SU-DHL-6 (cell line): ENCODE data around the gene THEM5.
A peak's percentile ranks its signal among the peaks of the same experiment; 100 is the strongest.

ENCODE experiments used
- H2AFZ ChIP-seq: fragments of 200-600 bp; sonication (generic); 2 replicates; pipeline ENCODE4 v1.6.1; 2014; ENCODE audit warnings: low read depth, mild to moderate bottlenecking, moderate library complexity, mixed read lengths, antibody characterized with exemption, low read length; ENCODE audit not compliant: severe bottlenecking
- H3F3A ChIP-seq: fragments of 200-600 bp; shearing (Covaris generic); 2 replicates; pipeline ENCODE4 v1.6.0; 2016; ENCODE audit warnings: antibody characterized with exemption, mild to moderate bottlenecking; ENCODE audit not compliant: insufficient read depth
- H3K27ac ChIP-seq: fragments of 200-600 bp; sonication (generic); 2 replicates; pipeline ENCODE4 v1.5.1; 2016; ENCODE audit warnings: low read depth, mild to moderate bottlenecking, low read length, moderate library complexity, mixed read lengths
- H3K27me3 ChIP-seq: fragments of 200-600 bp; sonication (generic), shearing (Covaris generic); 2 replicates; pipeline ENCODE4 v1.6.0; 2014; ENCODE audit warnings: mild to moderate bottlenecking, low read length
- H3K36me3 ChIP-seq: fragments of 200-600 bp; sonication (generic); 2 replicates; pipeline ENCODE4 v1.6.1; 2014; ENCODE audit warnings: mild to moderate bottlenecking, low read length, mixed read lengths
- H3K4me2 ChIP-seq: fragments of 300-600, 200-600 bp; shearing (Covaris generic), sonication (generic); 2 replicates; pipeline ENCODE4 v1.6.0; 2014; ENCODE audit warnings: low read length, low read depth, mild to moderate bottlenecking; ENCODE audit not compliant: poor library complexity, severe bottlenecking
- H3K4me3 ChIP-seq: fragments of 200-600 bp; sonication (generic); 2 replicates; pipeline ENCODE4 v1.5.1; 2014; ENCODE audit warnings: antibody characterized with exemption, low read length, mild to moderate bottlenecking, mixed read lengths; ENCODE audit not compliant: insufficient read depth, poor library complexity, severe bottlenecking
- H3K79me2 ChIP-seq: fragments of 200-600 bp; sonication (generic); 2 replicates; pipeline ENCODE4 v1.6.1; 2014; ENCODE audit warnings: mild to moderate bottlenecking, low read length, moderate library complexity; ENCODE audit not compliant: insufficient read depth
- H3K9ac ChIP-seq: fragments of 200-600 bp; sonication (generic); 2 replicates; pipeline ENCODE4 v1.7.0; 2014; ENCODE audit warnings: mild to moderate bottlenecking, low read length
- H3K9me2 ChIP-seq: fragments of 200-600 bp; sonication (generic); replicated peaks from 2 replicates; pipeline ENCODE4 v1.6.1; 2014; ENCODE audit warnings: low read length; ENCODE audit not compliant: insufficient read depth
- H3K9me3 ChIP-seq: fragments of 200-600 bp; sonication (generic); 2 replicates; pipeline ENCODE4 v1.6.1; 2014; ENCODE audit warnings: low read length, mixed read lengths; ENCODE audit not compliant: insufficient read depth
- H4K20me1 ChIP-seq: fragments of 200-600 bp; sonication (generic); 2 replicates; pipeline ENCODE4 v1.6.1; 2014; ENCODE audit warnings: low read depth, mild to moderate bottlenecking, antibody characterized with exemption, low read length, moderate library complexity, mixed read lengths
- CTCF ChIP-seq: fragments of 200-600 bp; sonication (generic); IDR thresholded peaks from one replicate; pipeline ENCODE4 v1.5.1; 2017; ENCODE audit warnings: antibody characterized with exemption, mild to moderate bottlenecking, low read length, moderate library complexity; ENCODE audit not compliant: insufficient read depth, poor library complexity, severe bottlenecking
- EZH2phosphoT487 ChIP-seq: fragments of 200-600 bp; sonication (generic), shearing (Covaris generic); conservative IDR thresholded peaks from 2 replicates; pipeline ENCODE4 v1.6.1; 2018; ENCODE audit warnings: mild to moderate bottlenecking, antibody characterized with exemption, low read length, moderate library complexity, mixed read lengths

THEM5 gene

GRCh38 chr1:151891512-151891911, 38.0 kb upstream of the THEM5 start:
- Histone ChIP-seq H3K9ac (no peak overlapping the region), H3K9me3 (no peaks in the 10 kb centered on the region), H3K79me2 (no peaks in the 10 kb centered on the region), H3K4me2 (no peak overlapping the region), H2AFZ (no peak overlapping the region), H3K9me2 (no peaks in the 10 kb centered on the region), H3K27ac (no peak overlapping the region), H3F3A (no peaks in the 10 kb centered on the region), H3K27me3 (no peaks in the 10 kb centered on the region), H3K4me3 (no peak overlapping the region), H3K36me3 (peaks cover 10% of the 10 kb centered on the region; the same call in 1 of the 2 replicates), H4K20me1 (no peaks in the 10 kb centered on the region)
- TF ChIP-seq CTCF (no peak), EZH2phosphoT487 (no peak)

DNA sequence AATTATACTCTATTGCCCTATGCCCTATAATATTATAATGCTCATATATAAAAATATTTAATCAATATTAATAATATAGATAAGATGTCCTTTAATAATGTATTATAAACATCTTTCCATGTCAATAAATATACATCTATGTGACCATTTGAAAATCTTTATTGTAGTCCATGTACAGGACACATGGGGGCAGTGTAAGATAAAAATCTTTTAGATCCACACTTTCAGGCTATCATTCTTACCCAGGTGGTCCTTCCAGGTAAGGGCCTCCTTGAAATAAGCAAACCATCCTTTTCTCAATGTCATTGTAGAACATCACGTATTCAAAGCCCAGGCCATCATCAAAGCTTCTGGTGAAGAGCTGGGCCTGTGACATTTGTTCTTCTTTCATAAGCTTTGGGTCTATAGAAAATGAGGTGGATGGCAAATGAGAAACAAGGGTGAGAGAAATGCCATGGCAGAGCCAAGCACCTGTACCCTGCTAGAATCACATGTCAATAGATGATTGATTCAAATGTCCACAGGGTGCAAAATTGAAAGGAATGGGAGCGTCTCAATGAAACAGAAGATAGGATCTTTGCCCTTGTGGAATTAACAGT, 35.6 kb upstream of the THEM5 start:
- Histone ChIP-seq H3K36me3 (peaks cover 8% of the 10 kb centered on the region; the same call in 1 of the 2 replicates), H2AFZ (no peak overlapping the region), H4K20me1 (no peaks in the 10 kb centered on the region), H3F3A (no peaks in the 10 kb centered on the region), H3K4me3 (no peak overlapping the region), H3K9me3 (no peaks in the 10 kb centered on the region), H3K9ac (no peak overlapping the region), H3K9me2 (no peaks in the 10 kb centered on the region), H3K27me3 (no peaks in the 10 kb centered on the region), H3K4me2 (no peak overlapping the region), H3K79me2 (no peaks in the 10 kb centered on the region), H3K27ac (no peak overlapping the region)
- no peak for TF ChIP-seq EZH2phosphoT487
- peak; percentile 46 for TF ChIP-seq CTCF

DNA sequence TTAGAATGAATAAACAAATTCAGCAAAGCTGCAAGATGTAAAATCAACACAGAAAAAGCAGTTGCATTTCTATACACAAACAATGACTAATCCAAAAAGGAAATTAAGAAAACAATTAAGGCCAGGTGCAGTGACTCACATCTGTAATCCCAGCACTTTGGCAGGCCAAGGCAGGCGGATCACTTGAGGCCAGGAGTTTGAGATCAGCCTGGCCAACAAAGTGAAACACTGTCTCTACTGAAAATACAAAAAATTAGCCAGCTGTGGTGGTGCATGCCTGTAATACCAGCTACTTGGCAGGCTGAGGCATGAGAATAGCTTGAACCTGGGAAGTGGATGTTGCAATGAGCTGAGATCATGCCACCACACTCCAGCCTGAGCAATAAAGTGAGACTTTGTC, 33.5 kb upstream of the THEM5 start:
- Histone ChIP-seq H3K36me3 (peaks cover 7% of the 10 kb centered on the region; the same call in 1 of the 2 replicates), H2AFZ (no peak overlapping the region), H3K4me2 (no peak overlapping the region), H3K9me2 (no peaks in the 10 kb centered on the region), H3K9me3 (no peaks in the 10 kb centered on the region), H3K4me3 (no peak overlapping the region), H3K9ac (no peak overlapping the region), H3K27ac (no peak overlapping the region), H3K27me3 (no peaks in the 10 kb centered on the region), H3K79me2 (no peaks in the 10 kb centered on the region), H3F3A (no peaks in the 10 kb centered on the region), H4K20me1 (no peaks in the 10 kb centered on the region)
- TF ChIP-seq CTCF (no peak), EZH2phosphoT487 (no peak)
